M059J (cell line): ENCODE data around the gene MOSMO. TPM values are rescaled to one million over a fixed set of nuclear protein-coding genes. Genes with fewer than 3 reads are reported as not detected.
A peak's percentile ranks its signal among the peaks of the same experiment; 100 is the strongest.
"Not testable (repeated sequence)": the region's sequence is repeated elsewhere in the genome, so short reads cannot be mapped to it uniquely, and the experiment has no call there.

ENCODE experiments used
- DNase-seq: peaks from one replicate; pipeline ENCODE4 v3.0.0-alpha.2; 2012; ENCODE audit warnings: low read depth
- total RNA-seq: library from RNA; depleted of rRNA; stranded (reverse); fragments of >200 nt; shearing (Covaris generic); gene quantifications from 2 replicates; pipeline ENCODE4 v1.2.3, GENCODE V29; 2014

Gene MOSMO
- total RNA-seq, 1 experiment from 2014 or later = 16.2 TPM

DNA sequence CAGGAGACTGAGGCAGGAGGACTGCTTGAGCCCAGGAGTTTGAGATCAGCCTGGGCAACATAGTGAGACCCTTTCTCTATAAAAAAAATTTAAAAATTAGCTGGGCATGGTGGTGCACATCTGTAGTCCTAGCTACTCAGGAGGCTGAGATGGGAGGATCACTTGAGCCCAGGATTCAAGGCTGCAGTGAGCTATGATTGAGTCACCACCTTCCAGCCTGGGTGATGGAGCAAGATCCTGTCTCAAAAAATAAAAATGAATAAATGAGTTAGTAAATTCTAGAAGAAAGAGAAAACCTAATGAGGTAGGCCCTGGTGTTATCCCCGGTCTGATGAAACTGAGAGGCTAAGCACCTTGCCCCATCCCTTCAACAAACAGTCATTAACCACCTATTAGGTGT, 5.9 kb upstream of the MOSMO start:
- not testable (repeated sequence) for DNase-seq

- no peak for DNase-seq
These were observed 4.7 kb upstream of the MOSMO start for GRCh38 chr16:22003195-22003594.

DNA sequence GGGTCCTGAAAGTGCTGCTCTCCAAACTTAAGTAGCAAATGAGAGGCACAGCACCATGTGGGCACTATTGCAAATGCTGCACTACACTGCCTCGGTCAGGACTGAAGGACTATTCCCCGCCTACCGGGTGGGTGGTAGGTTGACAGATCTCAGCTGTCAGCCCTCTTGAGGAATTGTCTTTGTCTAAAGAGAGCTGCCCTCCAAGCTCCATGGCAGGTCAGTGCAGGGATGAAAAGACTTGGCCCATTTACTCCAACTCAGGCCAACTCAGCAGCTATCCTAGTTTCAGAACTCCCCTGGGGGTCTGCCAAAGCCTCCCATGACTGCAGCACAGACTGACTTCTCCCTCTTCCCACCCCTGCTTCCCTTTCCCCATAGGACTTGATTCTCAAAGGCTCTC, 3.6 kb upstream of the MOSMO start:
- DNase-seq = no peak

- no peak for DNase-seq
These were observed 2.2 kb upstream of the MOSMO start for GRCh38 chr16:22005746-22006145.

GRCh38 chr16:22006636-22007035, 1.3 kb upstream of the MOSMO start:
- no peak for DNase-seq

DNA sequence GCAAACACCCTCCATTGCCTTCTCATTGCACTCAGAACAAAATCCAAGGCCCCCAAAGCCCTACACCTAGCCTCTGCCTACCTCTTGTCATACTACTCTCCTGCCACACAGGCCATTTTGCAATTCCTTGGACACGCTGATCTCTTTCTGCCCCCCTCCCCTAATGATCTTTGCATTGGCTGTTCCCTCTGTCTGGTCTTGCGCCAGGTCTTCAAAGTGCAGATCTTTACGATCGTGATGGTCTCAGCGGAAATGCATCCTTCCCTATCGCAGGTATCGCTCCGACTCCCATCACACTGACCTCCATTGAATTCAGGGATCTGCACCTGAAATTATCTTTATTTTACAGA, 777 bp upstream of the MOSMO start:
- no peak for DNase-seq

GRCh38 chr16:22008215-22009059, 526 bp downstream of the MOSMO start:
- DNase-seq = peak; percentile 32

DNA sequence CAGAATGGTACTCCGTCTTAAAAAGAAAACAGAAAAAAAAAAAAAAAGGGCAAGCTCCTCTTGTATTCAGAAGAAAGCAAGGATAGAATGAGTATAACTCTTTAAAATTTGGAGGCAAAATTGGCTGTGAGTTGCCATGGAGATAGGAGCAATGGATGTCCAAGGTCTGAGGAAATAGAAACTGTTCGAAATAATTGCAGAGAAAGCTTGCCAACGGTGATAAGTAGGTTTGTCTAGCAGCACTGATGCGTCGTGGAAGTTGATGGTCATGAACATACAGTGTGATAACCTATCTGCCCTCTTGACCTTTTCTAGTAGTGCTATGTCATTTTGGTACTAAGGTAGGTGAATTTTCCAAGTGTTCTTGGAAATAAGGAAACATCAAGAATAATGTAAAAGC, 3.0 kb downstream of the MOSMO start:
- DNase-seq = no peak

GRCh38 chr16:22012241-22012640, 4.3 kb downstream of the MOSMO start:
- no peak for DNase-seq

GRCh38 chr16:22013486-22013885, 5.6 kb downstream of the MOSMO start:
- no peak for DNase-seq

DNA sequence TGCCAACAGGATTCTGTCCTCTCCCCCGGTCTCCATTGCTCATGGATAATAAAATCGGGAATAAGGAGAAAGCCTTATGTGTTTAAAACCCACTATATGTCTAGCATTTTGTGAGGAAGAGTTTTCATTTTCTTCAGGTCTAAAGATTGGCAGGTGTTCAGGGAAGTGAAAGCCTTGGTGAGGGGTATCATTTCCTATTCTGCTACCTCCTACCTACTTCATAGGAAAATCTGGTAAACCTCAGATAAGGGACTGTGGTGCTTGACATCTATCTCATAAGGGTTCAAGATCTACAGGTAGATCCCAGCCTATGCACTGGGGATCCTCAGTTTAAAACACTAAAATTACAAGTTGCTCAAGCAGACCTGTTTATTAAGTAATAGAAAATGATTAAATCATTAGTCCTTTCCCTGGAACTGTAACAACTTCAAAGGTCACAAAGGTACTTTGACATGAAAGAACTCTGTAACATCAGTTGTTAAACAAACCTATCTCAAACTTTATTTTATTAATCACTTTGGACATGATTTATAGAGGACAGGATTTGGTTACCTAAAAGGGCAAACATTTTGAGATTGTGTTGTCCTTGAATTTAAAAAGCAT, 6.5 kb downstream of the MOSMO start:
- no peak for DNase-seq

DNA sequence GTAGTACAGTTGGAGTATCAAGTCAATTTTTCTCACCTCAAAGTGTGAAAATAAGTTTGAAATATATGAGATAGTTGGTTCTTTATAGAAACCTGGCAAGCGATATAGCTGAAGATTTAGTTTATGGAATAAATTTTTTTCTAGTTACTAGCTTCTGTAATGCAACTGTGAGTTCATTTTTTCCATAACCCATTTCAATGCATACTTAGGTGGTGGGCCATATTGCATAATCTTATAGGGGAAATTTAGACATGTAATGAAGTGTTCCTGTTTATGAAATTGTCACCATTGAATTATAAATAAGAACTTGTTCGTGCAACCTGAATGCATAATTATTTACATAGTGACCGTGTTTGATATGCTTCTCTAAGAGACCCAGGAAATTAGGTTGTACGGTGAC, 9.0 kb downstream of the MOSMO start:
- DNase-seq = no peak

DNA sequence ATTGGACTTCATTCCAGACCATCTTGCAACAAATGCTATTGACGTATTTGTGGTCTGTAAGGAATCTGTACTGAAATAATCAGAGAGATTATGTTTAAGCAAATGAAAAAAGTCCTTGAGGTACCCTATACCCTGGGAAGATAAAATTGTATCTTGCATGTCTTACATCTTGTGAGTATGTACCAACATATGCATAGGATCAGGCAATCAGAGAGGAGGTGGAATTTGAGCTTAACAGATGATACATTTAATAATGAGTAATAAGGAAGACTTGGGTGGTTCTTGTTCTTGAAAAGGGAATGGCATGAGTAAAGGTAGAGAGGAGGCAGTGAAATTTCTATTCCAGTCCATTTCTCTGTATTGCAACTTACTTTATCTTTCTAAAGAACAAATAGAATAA, 10.6 kb downstream of the MOSMO start:
- no peak for DNase-seq

DNA sequence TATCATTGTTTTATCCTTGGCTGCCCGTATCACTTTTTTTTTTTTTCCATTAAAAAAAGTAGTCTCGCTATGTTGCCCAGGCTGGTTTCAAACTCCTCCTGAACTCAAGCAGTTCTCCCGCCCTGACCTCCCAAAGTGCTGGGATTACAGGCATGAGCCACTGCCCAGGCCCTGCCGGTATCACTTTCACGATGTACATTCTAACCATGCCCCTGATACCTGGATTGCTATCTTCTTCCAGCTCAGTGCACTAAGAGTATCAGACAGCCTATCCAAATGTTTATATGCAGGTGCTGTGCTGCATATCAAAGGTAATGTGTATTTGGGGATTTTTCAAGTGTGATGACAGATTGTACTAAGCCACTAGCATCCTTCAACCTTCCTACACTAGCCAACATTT, 14.2 kb downstream of the MOSMO start:
- no peak for DNase-seq

GRCh38 chr16:22023505-22023904, 15.6 kb downstream of the MOSMO start:
- peak; percentile 51 for DNase-seq

DNA sequence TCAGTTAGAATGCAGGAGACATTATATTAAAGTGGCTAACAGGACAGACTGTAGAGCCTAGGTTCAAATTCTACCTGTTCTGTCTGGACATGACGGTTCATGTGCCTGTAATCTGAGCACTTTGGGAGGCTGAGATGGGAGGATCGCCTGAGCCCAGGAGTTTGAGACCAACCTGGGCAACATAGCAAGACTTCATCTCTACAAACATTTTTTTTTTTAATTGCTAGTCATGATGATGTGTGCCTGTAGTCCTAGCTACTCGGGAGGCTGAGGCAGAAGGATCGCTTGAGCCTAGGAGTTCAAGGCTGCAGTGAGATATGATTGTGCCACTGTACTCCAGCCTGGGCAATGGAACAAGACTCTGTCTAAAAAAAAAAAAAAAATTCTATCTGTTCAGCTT, 16.9 kb downstream of the MOSMO start:
- not testable (repeated sequence) for DNase-seq

DNA sequence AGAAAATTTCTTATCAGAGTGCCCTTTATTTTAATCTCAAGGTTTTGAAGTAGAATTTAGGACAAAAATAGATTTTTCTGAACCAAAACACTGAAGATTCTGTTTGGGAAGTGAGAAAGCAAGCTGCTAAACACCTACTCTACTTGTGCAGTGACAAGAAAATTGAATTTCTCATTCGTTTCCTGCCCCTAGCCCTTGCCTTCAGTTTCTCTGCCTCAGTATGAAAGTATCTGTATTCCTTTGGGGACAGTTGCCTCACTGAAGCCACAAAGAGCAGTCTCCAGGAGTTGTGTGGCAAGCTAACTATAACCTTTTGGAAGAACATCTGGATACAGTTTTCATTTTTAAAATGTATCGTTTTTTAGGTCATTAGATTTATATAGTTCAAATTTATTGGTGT, 19.7 kb downstream of the MOSMO start:
- no peak for DNase-seq

GRCh38 chr16:22029632-22030031, 21.7 kb downstream of the MOSMO start:
- no peak for DNase-seq

GRCh38 chr16:22030087-22030812, 22.3 kb downstream of the MOSMO start:
- DNase-seq = no peak

- no peak for DNase-seq
These were observed 23.7 kb downstream of the MOSMO start for GRCh38 chr16:22031483-22032083.

DNA sequence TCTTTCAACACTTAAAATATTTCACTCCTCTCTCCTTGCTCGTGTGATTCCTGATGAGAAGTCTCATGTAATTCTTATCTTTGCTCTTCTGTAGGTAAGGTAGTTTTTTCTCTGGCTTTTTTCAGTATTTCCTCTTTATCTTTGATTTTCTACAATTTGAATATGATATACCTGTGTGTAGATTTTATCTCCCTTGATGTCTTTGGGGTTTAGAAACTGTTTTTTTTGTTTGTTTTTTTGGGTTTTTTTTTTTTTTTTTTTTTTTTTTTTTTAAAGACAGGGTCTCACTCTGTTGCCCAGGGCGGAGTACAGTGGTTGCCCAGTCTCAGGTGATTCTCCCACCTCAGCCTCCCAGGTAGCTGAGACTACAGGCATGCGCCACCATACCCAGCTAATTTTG, 26.6 kb downstream of the MOSMO start:
- no peak for DNase-seq

GRCh38 chr16:22035153-22035552, 27.2 kb downstream of the MOSMO start:
- no peak for DNase-seq

GRCh38 chr16:22043882-22044281, 36.0 kb downstream of the MOSMO start:
- not testable (repeated sequence) for DNase-seq
